Neural cell (in vitro differentiated cells): ENCODE results near the gene ZDHHC14. TPM values are rescaled to one million over a fixed set of nuclear protein-coding genes. Genes with fewer than 3 reads are reported as not detected.

ENCODE experiments used
- H2AFZ ChIP-seq: fragments of 200-600, 300-800 bp; sonication (generic), shearing (Covaris generic); 2 replicates; pipeline ENCODE4 v1.6.0; 2014; ENCODE audit warnings: low read depth, mild to moderate bottlenecking, antibody characterized with exemption, low read length, moderate library complexity
- H3F3A ChIP-seq: fragments of 200-600 bp; shearing (Covaris generic); 2 replicates; pipeline ENCODE4 v1.6.1; 2016; ENCODE audit warnings: mild to moderate bottlenecking, moderate library complexity, mixed read lengths, antibody characterized with exemption, low read length; ENCODE audit not compliant: insufficient read depth, poor library complexity, severe bottlenecking
- H3K27ac ChIP-seq: fragments of 200-600, 300-800 bp; sonication (generic), shearing (Covaris generic); 2 replicates; pipeline ENCODE4 v1.5.1; 2014; ENCODE audit warnings: mild to moderate bottlenecking, low read length, moderate library complexity
- H3K27me3 ChIP-seq: fragments of 300-800, 200-600 bp; sonication (generic), shearing (Covaris generic); 2 replicates; pipeline ENCODE4 v1.6.0; 2014; ENCODE audit warnings: mild to moderate bottlenecking, low read depth, low read length, moderate library complexity; ENCODE audit not compliant: insufficient read depth
- H3K36me3 ChIP-seq: fragments of 300-800, 200-600 bp; sonication (generic), shearing (Covaris generic); 2 replicates; pipeline ENCODE4 v1.5.1; 2014; ENCODE audit warnings: mild to moderate bottlenecking, antibody characterized with exemption, low read length, moderate library complexity; ENCODE audit not compliant: insufficient read depth
- H3K4me2 ChIP-seq: fragments of 300-800, 200-600 bp; sonication (generic), shearing (Covaris generic); 2 replicates; pipeline ENCODE4 v1.6.0; 2014; ENCODE audit warnings: mild to moderate bottlenecking, low read length
- H3K4me3 ChIP-seq: fragments of 300-800, 200-600 bp; sonication (generic), shearing (Covaris generic); 2 replicates; pipeline ENCODE4 v1.5.1; 2014; ENCODE audit warnings: mild to moderate bottlenecking, low read length, moderate library complexity
- H3K79me2 ChIP-seq: fragments of 200-600 bp; shearing (Covaris generic); replicated peaks from 2 replicates; pipeline ENCODE4 v1.6.0; 2014; ENCODE audit warnings: mild to moderate bottlenecking, low read length, moderate library complexity; ENCODE audit not compliant: insufficient read depth
- H3K9ac ChIP-seq: fragments of 300-800, 200-600 bp; sonication (generic), shearing (Covaris generic); 2 replicates; pipeline ENCODE4 v1.6.1; 2016; ENCODE audit warnings: mild to moderate bottlenecking, low read length, mixed read lengths
- H3K9me2 ChIP-seq: fragments of 200-600 bp; shearing (Covaris generic); 2 replicates; pipeline ENCODE4 v1.6.1; 2016; ENCODE audit warnings: mild to moderate bottlenecking, low read length, mixed read lengths; ENCODE audit not compliant: insufficient read depth
- H3K9me3 ChIP-seq: fragments of 200-600, 300-800 bp; sonication (generic), shearing (Covaris generic); 2 replicates; pipeline ENCODE4 v1.6.1; 2016; ENCODE audit warnings: mild to moderate bottlenecking, mixed run types, low read length, moderate library complexity, mixed read lengths
- H4K20me1 ChIP-seq: fragments of 200-600 bp; shearing (Covaris generic); 2 replicates; pipeline ENCODE4 v1.6.1; 2016; ENCODE audit warnings: mild to moderate bottlenecking, mixed run types; ENCODE audit not compliant: insufficient read depth
- EP300 ChIP-seq: fragments of 450-650 bp; conservative IDR thresholded peaks from 2 replicates; pipeline ENCODE4 v1.6.1; 2014; ENCODE audit warnings: antibody characterized with exemption, mild to moderate bottlenecking, moderate library complexity; ENCODE audit not compliant: poor library complexity, severe bottlenecking
- EZH2 ChIP-seq: fragments of 200-600, 300-800 bp; shearing (Covaris generic), sonication (generic); IDR thresholded peaks from 2 replicates; pipeline ENCODE4 v1.6.1; 2014; ENCODE audit warnings: antibody characterized with exemption, low read length, borderline replicate concordance, mild to moderate bottlenecking; ENCODE audit not compliant: insufficient read depth, poor library complexity, severe bottlenecking
- MXI1 ChIP-seq: fragments of 450-650 bp; conservative IDR thresholded peaks from 2 replicates; pipeline ENCODE4 v1.6.1; 2014; ENCODE audit warnings: antibody characterized with exemption, mild to moderate bottlenecking; ENCODE audit not compliant: poor library complexity, severe bottlenecking
- POLR2AphosphoS5 ChIP-seq: IDR thresholded peaks from 2 replicates; pipeline ENCODE4 v1.6.1; 2012
- RAD21 ChIP-seq: fragments of 450-650 bp; conservative IDR thresholded peaks from 2 replicates; pipeline ENCODE4 v1.6.1; 2014; ENCODE audit warnings: antibody characterized with exemption, mild to moderate bottlenecking, moderate library complexity
- SMC3 ChIP-seq: fragments of 450-650 bp; conservative IDR thresholded peaks from 2 replicates; pipeline ENCODE4 v1.6.1; 2014; ENCODE audit warnings: antibody characterized with exemption, mild to moderate bottlenecking, moderate library complexity; ENCODE audit not compliant: poor library complexity
- TAF1 ChIP-seq: IDR thresholded peaks from 2 replicates; pipeline ENCODE4 v1.6.1; 2012; ENCODE audit warnings: low read depth
- polyA plus RNA-seq: library from polyadenylated mRNA; depleted of rRNA; stranded (reverse); fragments of >200 nt; gene quantifications from 2 replicates; pipeline ENCODE4 v1.2.3, GENCODE V29; 2014
- TF ChIP-seq, protein P1 (sequence below): fragments of 450-650 bp; IDR thresholded peaks from 2 replicates; pipeline ENCODE4 v1.5.1; 2014; ENCODE audit warnings: antibody characterized with exemption, mild to moderate bottlenecking, moderate library complexity; ENCODE audit not compliant: poor library complexity, severe bottlenecking
- TF ChIP-seq, protein P2 (sequence below): IDR thresholded peaks from 2 replicates; pipeline ENCODE4 v1.6.1; 2012; ENCODE audit warnings: borderline replicate concordance

The ZDHHC14 gene
- polyA plus RNA-seq, 1 donor from 2014 or later, result 4.1 TPM

DNA sequence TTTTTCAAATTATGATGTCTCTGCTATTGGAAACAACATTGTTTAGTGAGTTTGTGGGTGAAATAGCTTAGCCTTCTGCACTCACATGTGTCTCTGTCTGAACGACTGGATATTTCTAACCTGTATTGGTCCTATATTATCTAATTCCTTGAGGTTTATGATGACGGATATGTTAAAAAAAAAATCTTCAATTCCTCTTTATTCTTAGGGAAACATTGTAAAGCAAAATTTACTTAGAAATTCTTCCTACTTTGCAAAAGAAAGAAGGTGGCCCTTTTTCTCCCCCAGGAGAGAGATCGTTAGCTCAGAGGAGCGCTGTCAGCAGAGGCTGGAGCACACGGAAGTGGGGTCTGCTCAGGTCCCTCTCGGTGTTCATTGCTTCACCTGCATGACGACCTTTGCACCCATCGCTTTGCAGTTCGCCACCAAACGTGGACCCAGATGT lies 149.8 kb downstream of the ZDHHC14 start:
- Histone ChIP-seq H3K4me3 (no peak overlapping the region), H3K27ac (no peak overlapping the region), H3K9me2 (no peaks in the 10 kb centered on the region), H2AFZ (no peak overlapping the region), H3K27me3 (no peaks in the 10 kb centered on the region), H3K79me2 (no peaks in the 10 kb centered on the region), H3F3A (no peaks in the 10 kb centered on the region), H3K36me3 (no peaks in the 10 kb centered on the region), H3K9ac (no peak overlapping the region), H3K4me2 (no peak overlapping the region), H3K9me3 (no peaks in the 10 kb centered on the region), H4K20me1 (no peaks in the 10 kb centered on the region)
- TF ChIP-seq, protein P1, sequence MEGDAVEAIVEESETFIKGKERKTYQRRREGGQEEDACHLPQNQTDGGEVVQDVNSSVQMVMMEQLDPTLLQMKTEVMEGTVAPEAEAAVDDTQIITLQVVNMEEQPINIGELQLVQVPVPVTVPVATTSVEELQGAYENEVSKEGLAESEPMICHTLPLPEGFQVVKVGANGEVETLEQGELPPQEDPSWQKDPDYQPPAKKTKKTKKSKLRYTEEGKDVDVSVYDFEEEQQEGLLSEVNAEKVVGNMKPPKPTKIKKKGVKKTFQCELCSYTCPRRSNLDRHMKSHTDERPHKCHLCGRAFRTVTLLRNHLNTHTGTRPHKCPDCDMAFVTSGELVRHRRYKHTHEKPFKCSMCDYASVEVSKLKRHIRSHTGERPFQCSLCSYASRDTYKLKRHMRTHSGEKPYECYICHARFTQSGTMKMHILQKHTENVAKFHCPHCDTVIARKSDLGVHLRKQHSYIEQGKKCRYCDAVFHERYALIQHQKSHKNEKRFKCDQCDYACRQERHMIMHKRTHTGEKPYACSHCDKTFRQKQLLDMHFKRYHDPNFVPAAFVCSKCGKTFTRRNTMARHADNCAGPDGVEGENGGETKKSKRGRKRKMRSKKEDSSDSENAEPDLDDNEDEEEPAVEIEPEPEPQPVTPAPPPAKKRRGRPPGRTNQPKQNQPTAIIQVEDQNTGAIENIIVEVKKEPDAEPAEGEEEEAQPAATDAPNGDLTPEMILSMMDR, result no peak
- TF ChIP-seq POLR2AphosphoS5 (no peak), RAD21 (no peak), MXI1 (no peak), SMC3 (no peak), EZH2 (no peak), EP300 (no peak), TAF1 (no peak)
- TF ChIP-seq, protein P2, sequence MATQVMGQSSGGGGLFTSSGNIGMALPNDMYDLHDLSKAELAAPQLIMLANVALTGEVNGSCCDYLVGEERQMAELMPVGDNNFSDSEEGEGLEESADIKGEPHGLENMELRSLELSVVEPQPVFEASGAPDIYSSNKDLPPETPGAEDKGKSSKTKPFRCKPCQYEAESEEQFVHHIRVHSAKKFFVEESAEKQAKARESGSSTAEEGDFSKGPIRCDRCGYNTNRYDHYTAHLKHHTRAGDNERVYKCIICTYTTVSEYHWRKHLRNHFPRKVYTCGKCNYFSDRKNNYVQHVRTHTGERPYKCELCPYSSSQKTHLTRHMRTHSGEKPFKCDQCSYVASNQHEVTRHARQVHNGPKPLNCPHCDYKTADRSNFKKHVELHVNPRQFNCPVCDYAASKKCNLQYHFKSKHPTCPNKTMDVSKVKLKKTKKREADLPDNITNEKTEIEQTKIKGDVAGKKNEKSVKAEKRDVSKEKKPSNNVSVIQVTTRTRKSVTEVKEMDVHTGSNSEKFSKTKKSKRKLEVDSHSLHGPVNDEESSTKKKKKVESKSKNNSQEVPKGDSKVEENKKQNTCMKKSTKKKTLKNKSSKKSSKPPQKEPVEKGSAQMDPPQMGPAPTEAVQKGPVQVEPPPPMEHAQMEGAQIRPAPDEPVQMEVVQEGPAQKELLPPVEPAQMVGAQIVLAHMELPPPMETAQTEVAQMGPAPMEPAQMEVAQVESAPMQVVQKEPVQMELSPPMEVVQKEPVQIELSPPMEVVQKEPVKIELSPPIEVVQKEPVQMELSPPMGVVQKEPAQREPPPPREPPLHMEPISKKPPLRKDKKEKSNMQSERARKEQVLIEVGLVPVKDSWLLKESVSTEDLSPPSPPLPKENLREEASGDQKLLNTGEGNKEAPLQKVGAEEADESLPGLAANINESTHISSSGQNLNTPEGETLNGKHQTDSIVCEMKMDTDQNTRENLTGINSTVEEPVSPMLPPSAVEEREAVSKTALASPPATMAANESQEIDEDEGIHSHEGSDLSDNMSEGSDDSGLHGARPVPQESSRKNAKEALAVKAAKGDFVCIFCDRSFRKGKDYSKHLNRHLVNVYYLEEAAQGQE, result no peak

DNA sequence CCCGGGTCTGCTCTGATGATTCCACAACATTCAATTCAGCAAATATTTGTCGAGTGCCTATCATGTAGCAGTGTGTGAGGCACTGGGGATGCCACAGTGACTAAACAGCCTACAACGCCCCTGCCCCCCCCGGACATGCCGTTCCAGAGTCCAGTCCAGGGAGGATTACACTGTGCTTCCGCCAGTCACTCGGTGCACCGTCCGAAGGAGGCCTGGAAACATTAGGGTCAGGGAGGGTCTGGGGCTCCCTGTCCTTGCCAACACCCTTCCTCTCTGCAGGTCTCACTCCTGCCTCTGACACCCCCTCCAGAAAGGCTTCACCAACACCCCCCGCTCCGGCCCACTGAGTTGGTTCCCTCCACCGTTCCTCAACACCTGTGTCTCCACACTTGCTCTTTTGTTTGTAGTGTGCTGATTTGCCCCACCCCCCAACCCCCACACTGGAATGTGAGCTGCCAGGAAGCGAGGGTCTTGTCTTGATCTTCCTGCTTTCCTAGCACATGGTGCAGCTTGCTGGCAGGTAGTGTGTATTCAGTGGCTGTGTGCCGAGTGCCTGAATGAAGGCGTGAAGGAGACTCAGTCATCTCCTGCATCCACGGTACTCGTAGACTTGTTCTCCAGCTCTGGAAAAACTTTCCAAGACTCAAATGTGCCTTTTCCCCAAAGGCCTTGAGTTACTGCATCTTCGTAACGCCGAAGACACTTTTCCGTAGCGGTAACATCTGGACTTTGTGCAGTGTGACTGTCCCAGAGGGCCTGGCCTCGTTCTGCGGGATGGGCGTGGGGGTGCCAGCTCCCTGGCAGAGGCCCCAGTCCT lies 150.4 kb downstream of the ZDHHC14 start:
- no peak for TF ChIP-seq EP300
- no peak for TF ChIP-seq RAD21
- TF ChIP-seq, protein P2, result no peak
- no peak for TF ChIP-seq EZH2
- no peak for TF ChIP-seq MXI1
- TF ChIP-seq TAF1, result no peak
- TF ChIP-seq, protein P1, result no peak
- Histone ChIP-seq H3K9me3 (no peaks in the 10 kb centered on the region), H3K9ac (no peak overlapping the region), H3K27me3 (no peaks in the 10 kb centered on the region), H3K79me2 (no peaks in the 10 kb centered on the region), H3F3A (no peaks in the 10 kb centered on the region), H4K20me1 (no peaks in the 10 kb centered on the region), H3K27ac (no peak overlapping the region), H3K9me2 (no peaks in the 10 kb centered on the region), H2AFZ (no peak overlapping the region), H3K36me3 (no peaks in the 10 kb centered on the region), H3K4me2 (no peak overlapping the region), H3K4me3 (no peak overlapping the region)
